ENCODE measurements around the gene TRIM40.

The TRIM40 gene

DNA sequence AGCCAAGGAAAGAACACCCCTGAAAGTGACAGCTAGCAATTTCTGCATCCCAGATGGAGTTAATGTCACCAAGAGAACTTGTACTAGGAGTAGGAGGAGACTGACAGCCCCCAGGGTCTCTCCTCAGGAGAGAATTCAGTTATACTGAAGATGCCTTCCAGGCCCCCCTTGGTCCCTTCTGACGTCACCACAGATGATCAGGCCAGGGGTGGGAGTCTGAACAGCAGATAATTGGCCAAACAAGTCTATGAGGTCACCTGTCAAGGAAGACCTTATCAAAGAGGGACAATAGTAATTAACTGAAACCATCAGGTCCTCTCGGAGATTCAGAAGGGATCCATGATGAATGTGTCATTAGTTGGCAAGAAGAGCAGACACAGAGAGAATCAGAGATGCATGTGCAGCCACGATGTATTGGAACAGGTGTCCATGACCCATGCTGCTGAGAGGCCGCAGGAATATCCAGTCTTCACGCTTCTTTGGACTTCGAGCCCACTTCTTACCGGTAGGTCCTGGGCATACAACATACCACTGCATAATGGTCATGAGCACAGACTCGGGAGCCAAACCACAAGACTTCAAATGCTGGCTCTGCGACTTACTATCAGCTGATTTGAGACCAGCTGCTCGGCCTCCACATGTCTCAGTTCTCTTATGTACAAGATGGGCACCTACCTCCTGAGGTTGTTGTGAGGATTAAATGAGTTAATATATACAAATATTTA, 14.9 kb downstream of the TRIM40 start:
- no peak for DNase-seq

DNA sequence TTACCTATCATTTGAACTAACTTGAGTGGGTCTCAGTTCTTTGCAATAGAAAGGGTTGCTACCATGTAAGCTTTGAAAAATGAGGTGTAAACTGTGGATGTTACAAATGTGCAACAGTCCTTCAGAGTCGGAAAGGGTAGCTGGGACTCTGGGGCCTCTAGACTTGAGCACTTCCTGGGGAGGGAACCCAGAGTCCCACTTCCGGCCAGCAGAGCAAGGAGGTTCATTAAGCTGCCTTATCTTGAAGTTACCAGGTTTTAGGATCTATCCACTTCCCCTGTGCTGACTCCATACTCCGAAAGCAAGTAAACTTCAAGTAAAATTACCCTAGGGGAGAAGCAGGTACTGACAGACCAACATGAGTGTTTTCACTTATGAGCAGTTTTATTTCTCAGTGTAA, 15.6 kb downstream of the TRIM40 start:
- DNase-seq, result no peak

- DNase-seq, result no peak
Observed at GRCh38 chr6:30152016-30152673, 16.2 kb downstream of the TRIM40 start.

DNA sequence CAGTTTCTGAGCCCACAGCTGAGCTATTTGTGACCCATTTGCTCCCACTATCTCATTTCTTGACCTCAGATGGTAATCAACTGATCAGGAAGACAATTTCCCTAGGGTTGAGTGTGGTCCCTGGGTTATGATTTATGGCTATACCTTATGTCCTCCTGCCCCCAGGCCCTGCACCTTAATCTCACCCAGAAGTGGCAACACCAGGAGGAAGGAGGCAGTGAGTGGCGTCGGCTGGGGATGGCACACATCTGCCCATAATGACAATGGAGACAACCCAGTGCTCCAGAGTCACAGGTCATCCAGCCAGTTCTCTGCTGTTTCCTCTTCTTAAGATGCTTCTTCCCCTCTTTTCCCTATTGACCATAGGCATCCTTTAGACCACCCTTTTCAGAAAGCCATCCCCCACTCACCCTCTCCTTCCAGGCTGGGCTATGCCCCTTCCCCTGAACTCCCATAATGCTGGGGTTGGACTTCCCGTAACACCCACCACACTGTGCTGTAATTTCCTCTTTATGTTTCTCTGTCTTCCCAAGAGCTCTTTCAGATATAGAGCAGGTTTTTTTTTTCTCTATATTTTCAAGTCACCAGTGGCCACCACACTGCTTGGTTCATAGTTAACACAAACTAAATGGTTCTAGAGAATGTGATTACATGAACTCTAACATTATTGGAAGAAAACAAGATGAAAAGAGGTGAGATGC, 17.1 kb downstream of the TRIM40 start:
- no peak for DNase-seq

GRCh38 chr6:30154061-30154460, 18.1 kb downstream of the TRIM40 start:
- no peak for DNase-seq

DNA sequence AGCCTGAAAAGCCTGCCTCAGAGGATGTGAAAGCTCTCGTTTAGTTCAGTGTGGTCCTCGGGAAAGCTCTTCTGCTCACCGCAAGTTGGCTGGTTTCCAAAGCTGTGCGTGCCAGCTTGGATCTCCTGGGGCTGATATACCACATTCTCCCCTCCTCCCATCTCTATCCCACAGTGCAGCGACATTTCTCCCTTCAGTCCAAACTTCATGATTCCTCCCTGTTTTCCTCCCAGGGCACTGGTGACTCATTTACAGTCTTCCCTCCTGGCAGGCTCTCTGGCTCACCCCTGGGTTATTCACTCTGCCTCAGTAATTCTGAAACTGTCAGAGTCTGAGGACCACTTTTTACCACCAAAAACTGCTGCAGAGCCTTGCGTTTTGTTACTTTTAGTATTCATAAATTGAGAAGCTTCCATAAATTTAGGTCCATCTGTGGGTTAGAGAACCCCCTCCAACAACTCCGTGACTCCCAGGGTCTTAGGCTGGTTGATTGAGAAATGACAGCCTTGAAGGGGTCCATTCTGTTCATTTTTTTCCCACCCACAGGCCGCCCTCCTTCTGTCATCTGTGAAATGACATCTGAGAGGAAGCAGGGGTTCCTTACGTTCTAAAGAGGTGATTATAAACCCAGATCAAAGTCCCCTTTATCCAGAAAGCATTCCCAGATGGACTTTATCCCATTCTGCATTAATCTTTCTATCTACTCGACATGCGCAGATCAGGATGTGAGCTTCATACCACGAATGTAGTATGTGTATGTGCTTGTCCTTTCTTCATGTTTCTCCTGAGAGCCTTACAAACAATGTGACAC, 19.0 kb downstream of the TRIM40 start:
- DNase-seq, result peak in 1 of 2 experiments; percentile 23

DNA sequence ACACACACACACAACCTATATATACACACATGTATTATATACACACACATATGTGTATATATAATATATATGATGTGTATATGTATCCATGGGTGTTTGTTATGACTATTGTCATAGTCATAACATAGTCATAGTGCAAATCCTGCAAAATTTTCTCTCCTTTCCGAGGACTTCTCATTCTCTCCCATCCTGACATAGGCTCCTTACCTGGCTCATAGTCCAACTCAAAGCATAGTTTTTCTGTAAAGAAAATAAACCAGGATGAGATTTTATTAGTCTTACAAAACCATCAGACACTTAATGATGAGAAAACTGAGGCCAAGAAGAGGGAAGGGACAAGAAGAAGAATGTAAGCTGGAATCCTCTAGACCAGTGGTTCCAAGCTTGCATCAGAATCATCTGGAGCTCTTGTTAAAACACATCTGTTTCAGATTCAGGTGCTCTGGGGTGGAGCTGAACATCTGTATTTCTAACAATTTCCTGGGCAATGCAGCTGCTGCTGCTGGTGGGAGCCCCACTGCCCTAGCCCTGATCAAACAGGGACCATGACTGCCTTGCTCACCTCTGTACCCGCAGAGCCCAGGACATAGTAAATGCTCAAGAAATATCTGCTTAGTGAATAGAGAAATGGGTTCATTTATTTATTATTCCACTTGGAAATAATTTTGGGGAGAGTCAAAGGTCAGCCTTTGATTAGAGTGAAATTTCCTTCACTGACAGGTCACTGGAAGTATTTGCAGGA, 19.8 kb downstream of the TRIM40 start:
- no peak for DNase-seq

DNA sequence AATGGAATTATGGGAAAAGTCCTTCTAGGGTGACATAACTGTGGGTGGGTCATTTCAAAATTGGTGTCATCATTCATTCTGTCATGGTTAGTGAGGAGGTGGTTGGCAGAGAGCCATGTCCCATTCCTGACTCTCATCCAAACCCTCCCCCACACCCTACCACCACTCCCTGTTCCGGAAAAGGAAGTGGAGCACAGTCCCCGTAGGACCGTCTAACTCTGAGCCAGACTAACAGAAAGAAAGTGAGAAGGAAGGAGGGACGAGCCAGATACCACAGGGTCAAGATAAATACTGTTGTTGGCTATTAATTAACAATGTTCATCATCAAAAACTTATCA, 20.3 kb downstream of the TRIM40 start:
- peak in 1 of 2 experiments; percentile 27 for DNase-seq

GRCh38 chr6:30156774-30157173, 20.8 kb downstream of the TRIM40 start:
- DNase-seq, result no peak

DNA sequence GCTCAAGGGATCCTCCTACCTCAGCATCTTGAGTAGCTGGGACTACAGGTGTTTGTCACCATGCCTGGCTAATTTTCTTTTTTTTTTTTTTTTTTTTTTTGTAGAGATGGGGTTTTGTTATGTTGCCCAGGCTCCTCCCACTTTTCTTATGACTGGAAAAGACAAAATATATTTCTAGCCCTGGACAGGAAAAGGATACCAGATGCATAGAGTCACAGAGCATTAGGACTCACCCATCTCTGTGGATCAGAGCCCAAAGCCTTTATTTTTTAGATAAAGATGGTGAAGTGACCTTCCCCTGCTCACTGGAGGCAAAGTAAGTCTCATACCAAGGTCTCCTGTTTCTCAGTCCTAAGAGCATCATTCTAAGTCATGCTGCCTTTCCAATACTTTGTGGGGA, 21.6 kb downstream of the TRIM40 start:
- DNase-seq, result no peak

DNA sequence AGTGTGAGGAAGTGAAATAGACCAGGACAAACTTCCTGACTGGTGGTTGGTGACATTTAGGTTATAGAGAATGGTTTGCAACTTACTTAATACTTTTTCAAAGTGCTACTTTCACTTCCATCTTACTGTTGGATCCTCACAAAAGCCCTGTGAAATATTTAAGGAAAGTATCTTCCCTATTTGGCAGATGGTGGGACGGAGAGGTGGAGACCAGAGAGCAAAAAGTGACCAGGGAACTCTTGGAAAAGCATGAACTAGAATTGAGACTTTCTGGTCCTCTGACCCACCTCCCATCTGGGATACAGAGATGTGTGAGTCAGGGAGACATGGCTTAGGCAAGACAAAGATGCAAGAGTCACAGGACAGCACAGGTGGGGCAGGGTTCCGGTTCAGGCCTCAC, 22.1 kb downstream of the TRIM40 start:
- DNase-seq, result no peak

GRCh38 chr6:30158475-30159040, 22.6 kb downstream of the TRIM40 start:
- no peak for DNase-seq

DNA sequence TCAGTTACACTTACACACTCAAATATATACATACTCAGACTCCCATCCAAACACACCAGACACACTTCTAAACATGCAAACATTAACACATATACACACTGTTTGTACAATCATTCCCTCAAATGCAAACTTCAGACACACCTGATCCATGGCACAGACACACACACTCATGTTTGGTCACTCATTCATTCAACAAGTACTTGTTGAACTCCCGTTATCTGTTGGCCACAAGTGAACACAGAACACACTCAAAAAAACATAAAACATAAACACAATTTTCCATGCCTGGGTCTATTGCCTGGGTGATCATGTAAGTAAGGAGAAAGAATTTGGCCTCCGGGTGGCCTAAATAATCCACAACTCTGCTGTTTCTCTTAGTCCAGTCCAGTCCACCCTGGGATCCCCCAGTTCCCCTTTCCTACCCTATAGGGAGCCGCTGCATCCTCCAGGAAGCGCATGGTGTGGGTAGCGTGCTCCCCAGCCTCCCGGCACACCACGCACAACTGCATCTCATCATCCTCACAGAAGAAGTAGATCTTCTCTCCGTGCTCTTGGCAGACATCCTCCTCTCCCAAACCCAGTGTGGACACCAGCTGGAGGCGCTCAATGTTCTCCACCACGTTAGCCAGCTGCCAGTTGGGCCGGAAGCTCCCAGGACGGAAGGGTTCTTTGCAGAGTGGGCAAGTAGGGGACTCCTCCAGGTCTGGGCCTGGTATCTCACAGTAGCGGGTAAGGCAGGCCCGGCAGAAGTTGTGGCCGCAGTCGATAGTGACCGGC, 24.3 kb downstream of the TRIM40 start:
- DNase-seq, result no peak

DNA sequence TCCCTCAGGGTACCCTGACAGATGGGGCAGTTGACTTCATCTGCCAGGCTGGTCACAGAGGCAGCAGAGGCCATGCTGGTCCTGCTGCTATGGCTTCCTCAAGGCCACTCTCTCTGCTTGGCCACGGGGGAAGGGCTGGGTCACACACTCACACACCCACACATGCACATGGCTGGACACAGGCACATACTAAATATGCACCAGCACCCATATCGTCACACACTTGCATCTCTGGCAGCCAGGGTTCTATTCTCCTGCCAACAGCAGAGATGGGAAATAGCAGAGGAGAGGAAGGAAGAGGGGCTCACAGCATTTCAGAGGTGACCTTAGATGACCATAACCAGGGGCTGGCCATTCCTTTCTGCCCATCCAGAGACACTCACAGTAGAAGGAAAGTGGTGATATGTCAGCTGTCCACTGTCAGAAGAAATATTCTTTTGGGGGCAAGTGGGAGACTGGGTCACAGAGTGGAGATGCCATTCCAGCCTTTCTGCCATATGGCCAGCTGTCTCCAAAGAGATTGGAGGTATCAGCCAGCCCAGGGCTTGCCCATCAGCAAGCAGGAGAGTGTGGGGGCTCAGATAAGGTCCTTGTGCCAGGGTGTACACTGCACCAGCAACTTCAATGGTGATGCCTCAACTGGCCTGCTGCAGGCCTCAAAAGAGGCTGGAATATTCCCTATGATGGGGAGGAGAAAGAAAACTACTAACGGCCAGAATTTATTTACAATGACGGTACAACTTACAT, 25.0 kb downstream of the TRIM40 start, which contains the start of gene TRIM10:
Gene TRIM10 (minus strand): TSS at position 427 of the 747 bp plus-strand sequence. CDS start 353 bp downstream, at position 74.
- DNase-seq, result no peak

GRCh38 chr6:30162265-30163089, 26.5 kb downstream of the TRIM40 start:
- DNase-seq, result no peak

- no peak for DNase-seq
Observed at GRCh38 chr6:30163090-30163917, 27.4 kb downstream of the TRIM40 start, which contains the start of gene TRIM15. TRIM15 (plus strand) TSS chr6:30163546; CDS start chr6:30163685, 139 bp downstream.

GRCh38 chr6:30163918-30164654, 28.1 kb downstream of the TRIM40 start:
- DNase-seq, result no peak

DNA sequence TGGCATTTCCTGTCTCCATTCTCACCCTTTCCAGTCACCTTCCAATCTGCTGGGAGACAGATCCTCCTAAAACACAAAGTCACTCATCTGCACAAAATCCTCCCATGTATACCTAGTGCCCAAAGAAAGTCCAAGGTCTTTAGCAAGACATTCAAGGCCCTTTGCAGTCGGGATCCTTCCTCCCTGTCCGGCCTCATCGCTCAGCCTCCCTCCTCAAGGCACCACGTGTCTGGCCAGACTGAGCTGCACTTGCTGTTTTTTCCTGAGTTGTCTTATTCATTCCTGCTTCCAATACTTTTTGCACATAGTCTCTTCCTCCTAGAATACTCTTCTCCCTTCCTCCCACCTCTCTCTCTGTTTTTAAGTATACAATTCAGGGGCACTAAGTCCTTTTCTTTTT, 28.8 kb downstream of the TRIM40 start:
- DNase-seq, result no peak
